GM19455 (cell line): ENCODE measurements around the gene FXYD5.
"Not testable (repeated sequence)": the region's sequence is repeated elsewhere in the genome, so short reads cannot be mapped to it uniquely, and the experiment has no call there.

Experiments used
- ATAC-seq: cut with Tn5 transposase; IDR thresholded peaks from one replicate; pipeline ENCODE4 v1.9.1; 2021; ENCODE audit not compliant: unreplicated experiment

The FXYD5 gene

DNA sequence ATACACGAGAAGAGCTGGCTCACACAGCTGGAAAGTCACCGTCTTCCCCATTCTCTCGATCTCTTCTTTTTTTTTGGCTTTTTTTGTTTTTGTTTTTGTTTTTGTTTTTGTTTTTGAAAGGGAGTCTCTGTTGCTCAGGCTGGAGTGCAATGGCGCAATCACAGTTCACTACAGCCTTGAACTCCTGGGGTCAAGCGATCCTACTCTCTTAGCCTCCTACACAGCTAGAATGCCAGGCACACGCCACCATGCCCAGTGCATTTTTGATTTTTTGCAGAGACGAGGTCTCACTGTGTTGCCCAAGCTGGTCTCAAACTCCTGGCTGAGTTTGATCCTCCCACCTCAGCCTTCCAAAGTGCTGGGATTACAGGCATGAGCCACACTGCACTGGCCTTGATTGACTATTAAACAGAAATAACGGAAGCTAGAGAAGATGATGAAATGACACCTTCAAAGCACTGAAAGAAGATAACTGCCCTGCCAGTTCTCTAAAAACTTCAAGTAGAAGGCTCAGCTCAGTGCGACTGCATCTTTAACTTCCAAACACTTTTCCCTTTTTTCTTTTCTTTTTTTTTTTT is 34.9 kb upstream of the FXYD5 start:
- no peak for ATAC-seq

- ATAC-seq, result no peak
Measured at GRCh38 chr19:35120492-35120891, 34.0 kb upstream of the FXYD5 start.

GRCh38 chr19:35120898-35121297 is 33.6 kb upstream of the FXYD5 start:
- ATAC-seq, result no peak

DNA sequence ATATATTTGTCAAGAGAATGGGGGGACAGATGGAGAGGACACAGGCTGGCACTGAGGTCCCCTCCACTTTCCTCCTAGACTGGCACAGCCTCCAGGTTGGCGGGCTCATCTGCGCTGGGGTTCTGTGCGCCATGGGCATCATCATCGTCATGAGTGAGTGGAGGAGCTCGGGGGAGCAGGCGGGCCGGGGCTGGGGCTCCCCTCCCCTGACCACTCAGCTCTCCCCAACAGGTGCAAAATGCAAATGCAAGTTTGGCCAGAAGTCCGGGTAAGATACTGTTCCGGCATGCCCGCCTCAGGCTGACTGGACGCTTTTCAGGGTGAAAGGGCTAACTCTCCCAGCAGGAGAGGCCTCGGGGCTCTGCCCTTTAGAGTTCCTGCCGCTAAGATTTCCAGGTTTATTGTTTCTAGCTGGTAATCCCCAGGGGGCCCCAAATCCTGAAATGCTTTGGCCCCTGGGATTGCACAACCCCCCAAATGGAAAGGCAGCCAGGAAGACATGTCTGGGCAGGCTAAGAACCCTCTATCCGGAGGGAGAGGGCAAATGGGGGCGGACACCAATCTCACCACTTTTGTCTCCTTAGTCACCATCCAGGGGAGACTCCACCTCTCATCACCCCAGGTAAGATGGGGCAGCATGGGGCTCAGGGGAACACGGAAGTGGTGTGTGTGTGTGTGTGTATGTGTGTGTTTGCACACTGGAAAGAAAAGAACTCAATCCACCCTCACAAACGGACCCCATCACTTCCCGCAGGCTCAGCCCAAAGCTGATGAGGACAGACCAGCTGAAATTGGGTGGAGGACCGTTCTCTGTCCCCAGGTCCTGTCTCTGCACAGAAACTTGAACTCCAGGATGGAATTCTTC is 31.6 kb upstream of the FXYD5 start:
- no peak for ATAC-seq

DNA sequence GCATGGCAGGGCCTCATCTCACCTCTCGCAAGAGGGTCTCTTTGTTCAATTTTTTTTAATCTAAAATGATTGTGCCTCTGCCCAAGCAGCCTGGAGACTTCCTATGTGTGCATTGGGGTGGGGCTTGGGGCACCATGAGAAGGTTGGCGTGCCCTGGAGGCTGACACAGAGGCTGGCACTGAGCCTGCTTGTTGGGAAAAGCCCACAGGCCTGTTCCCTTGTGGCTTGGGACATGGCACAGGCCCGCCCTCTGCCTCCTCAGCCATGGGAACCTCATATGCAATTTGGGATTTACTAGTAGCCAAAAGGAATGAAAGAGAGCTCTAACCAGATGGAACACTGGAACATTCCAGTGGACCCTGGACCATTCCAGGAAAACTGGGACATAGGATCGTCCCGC is 31.0 kb upstream of the FXYD5 start:
- ATAC-seq, result no peak

GRCh38 chr19:35124098-35125060 is 30.2 kb upstream of the FXYD5 start:
- ATAC-seq, result peak; percentile 72

GRCh38 chr19:35125270-35125717 is 29.2 kb upstream of the FXYD5 start:
- no peak for ATAC-seq

DNA sequence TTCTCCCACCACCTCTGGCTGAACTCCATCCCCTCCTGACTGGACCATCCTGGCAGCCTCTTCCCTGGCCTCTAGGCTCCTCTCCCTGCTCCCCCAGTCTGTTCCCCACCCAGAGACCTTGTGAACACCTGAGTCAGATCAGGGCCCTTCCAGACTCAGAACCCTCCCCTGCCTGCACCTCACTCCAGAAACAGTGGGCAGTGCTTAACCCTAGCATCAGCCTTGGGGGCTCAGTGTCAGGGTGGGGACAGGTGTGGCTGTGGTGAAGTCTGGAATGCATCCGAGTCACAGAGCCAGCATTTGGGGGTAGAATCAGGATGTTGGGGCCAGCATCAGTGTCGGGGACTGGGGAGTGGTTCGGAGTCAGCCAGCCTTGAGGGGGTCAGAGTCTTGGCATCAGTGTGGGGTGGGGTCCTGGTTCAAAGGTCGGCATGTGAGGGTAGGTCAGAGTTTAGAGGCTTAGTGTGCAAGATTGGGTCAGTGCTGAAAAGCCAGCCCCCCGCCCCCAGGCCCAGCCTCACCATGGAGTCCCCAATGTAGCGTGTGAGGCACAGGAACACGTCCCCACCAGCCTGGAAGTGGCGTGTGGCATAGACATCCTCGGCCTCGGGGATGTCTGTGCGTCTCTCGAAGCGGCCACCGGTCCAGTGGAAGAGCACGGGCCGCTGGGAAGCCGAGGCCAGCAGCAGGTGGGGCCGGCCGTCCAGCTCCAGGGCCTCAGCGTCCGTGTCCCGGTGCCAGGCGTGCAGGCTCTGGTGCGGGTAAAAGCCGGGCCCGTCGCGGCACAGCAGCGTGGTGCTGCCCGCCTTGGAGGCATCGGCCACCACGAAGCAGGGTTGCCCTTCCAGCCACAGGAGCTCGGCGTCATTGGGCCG is 28.5 kb upstream of the FXYD5 start:
- ATAC-seq, result no peak

DNA sequence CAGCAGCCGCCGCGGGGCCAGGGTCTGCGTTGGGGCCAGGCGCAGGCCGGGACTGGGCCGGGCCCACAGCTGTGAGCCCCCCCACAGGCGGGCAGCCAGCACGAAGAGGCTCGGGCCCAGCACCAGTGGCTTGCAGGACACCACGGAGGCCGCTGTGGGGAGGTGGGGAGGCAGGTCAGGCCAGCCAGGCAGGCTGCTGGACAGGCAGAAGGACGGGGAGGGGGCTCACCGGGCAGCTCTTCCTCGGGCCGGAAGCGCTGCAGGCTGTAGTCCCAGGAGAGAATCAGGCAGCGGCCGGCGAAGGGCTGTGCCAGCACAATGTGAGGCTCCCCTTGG is 27.9 kb upstream of the FXYD5 start:
- ATAC-seq, result no peak

DNA sequence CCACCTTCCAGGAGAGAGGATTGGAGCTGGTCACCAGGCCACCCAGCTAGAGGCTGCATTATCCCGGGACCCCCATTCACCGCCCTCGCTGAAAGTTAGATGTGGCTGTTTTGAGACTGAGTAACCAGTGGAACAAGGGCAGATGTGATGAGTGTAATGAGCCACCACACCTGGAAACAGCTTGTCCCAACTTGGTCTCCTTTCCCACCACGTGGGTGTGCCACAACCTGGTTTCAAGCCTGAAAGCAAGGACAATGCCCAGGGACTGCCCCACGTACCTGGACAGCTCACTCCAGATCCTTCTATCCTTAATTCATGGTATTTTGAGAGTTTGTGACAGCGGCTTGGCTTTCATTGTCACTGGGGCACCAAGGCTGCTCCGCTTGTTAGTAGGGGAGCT is 26.7 kb upstream of the FXYD5 start:
- no peak for ATAC-seq

GRCh38 chr19:35128398-35129057 is 26.0 kb upstream of the FXYD5 start:
- ATAC-seq, result no peak

- not testable (repeated sequence) for ATAC-seq
Measured at GRCh38 chr19:35129724-35130274, 24.7 kb upstream of the FXYD5 start.

- ATAC-seq, result no peak
Measured at GRCh38 chr19:35130761-35131720, 23.5 kb upstream of the FXYD5 start.

- no peak for ATAC-seq
Measured at GRCh38 chr19:35132254-35132653, 22.3 kb upstream of the FXYD5 start.

DNA sequence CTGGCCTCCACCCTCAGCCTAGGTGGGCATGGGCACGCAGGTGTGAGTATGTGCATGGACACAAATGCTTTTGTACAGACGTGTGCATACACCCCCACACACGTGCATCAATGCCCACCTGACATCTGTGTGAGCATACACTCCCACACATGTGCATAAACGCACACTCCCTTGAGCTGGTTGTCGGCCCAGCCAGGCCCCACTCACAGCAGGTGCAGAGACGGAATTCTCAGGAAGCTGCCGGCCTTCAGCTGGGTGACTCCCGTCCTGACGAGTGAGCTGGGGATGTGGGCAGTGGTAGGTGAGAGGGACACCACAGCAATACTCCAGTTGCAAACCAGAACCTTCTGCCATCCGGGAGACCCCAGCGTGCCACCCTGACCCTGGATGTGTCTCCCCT is 20.7 kb upstream of the FXYD5 start:
- ATAC-seq, result no peak

DNA sequence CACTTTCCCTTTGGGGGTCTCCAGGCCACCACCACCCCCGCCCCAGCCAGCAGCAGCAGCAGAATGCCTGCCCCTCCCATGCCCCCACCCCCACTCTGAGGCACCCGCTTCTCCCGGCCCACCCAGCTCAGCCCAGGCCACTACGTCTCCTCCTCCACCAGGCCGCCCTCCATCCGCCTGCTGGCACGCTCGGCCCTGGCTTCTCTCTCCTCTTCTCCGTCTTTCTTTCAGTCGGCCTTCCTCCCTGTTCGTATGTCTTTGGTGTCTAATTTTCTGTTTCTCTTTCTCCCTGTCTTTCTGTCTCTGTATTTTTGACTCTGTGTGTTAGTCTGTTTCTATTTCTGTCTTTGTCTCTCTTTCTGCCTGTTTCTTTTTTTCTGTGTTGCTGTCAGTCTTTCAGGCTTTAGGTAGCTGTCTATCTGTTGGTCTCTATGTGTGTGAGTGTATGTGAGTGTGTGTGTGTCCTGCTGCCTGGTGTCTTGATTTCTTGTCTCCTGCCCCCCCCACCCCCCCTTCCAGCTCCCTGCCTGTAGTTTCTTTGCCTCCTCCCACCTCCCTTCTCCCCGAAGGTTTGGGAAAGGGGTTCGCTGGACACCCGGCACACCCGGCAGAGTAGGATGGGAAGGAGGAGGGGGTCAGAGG is 19.8 kb upstream of the FXYD5 start, which contains the start of gene LGI4:
LGI4 (minus strand) TSS at position 459 of the 642 bp plus-strand sequence; CDS start at position 80, 379 bp downstream.
- ATAC-seq, result no peak

GRCh38 chr19:35135389-35135909 is 19.1 kb upstream of the FXYD5 start:
- ATAC-seq, result no peak

GRCh38 chr19:35136231-35136630 is 18.3 kb upstream of the FXYD5 start:
- no peak for ATAC-seq
